H1 (cell line): Measurements from ENCODE around the gene THUMPD2. TPM values are rescaled to one million over a fixed set of nuclear protein-coding genes. Genes with fewer than 3 reads are reported as not detected.

Experiments used
- CTCF ChIA-PET: fragments of 300-600 bp; sonication (Branson Sonifier 250); formaldehyde crosslinking; loops from one replicate; lab custom pipeline; 2021; ENCODE audit not compliant: partially characterized antibody; lab: Charles Lee
- POLR2A ChIA-PET: fragments of 300-600 bp; sonication (Branson Sonifier 250); formaldehyde crosslinking; loops from one replicate; lab custom pipeline; 2021; ENCODE audit warnings: inconsistent platforms; ENCODE audit not compliant: partially characterized antibody; lab: Charles Lee
- DNase-seq, 2 experiments: peaks; one replicate each; pipeline versions ENCODE4 v3.0.0 to v3.0.0-alpha.2; 2010 to 2022; ENCODE audit warnings: low spot score in 2 of 2, low read depth in 1 of 2, mixed read lengths in 1 of 2
- FAIRE-seq: peaks from 2 replicates; lab custom pipeline; 2011; peaks lifted over from hg19 to GRCh38; lab: Jason Lieb, UNC
- H2AFZ ChIP-seq: 2 replicates; pipeline ENCODE4 v1.8.1; 2012; ENCODE audit warnings: low read length, inconsistent platforms
- H2AK5ac ChIP-seq: 2 replicates; pipeline ENCODE4 v1.6.1; 2013; ENCODE audit warnings: low read depth, low read length
- H2BK120ac ChIP-seq: replicated peaks from 2 replicates; pipeline ENCODE3; 2013; ENCODE audit warnings: low read depth, low read length, inconsistent platforms
- H2BK12ac ChIP-seq: 2 replicates; pipeline ENCODE4 v1.6.1; 2013; ENCODE audit warnings: low read depth, low read length
- H2BK15ac ChIP-seq: 2 replicates; pipeline ENCODE4 v1.6.1; 2013; ENCODE audit warnings: low read length
- H2BK20ac ChIP-seq: 2 replicates; pipeline ENCODE4 v1.6.1; 2013; ENCODE audit warnings: low read length
- H2BK5ac ChIP-seq: 2 replicates; pipeline ENCODE4 v1.6.1; 2013; ENCODE audit warnings: low read depth, low read length
- H3K14ac ChIP-seq: 2 replicates; pipeline ENCODE4 v1.6.1; 2013; ENCODE audit warnings: inconsistent platforms; ENCODE audit not compliant: insufficient read length
- H3K18ac ChIP-seq: 2 replicates; pipeline ENCODE4 v1.6.1; 2013; ENCODE audit warnings: low read length; ENCODE audit errors: extremely low read depth
- H3K23ac ChIP-seq: 2 replicates; pipeline ENCODE4 v1.6.1; 2013; ENCODE audit warnings: inconsistent platforms; ENCODE audit not compliant: insufficient read length
- H3K23me2 ChIP-seq: 2 replicates; pipeline ENCODE4 v1.6.1; 2013; ENCODE audit warnings: low read depth, low read length
- H3K27ac ChIP-seq: 2 replicates; pipeline ENCODE4 v1.6.1; 2011; ENCODE audit warnings: low read depth, low read length, inconsistent platforms
- H3K27me3 ChIP-seq, 4 experiments: replicated peaks in 1 of 4; 1 replicate in 1 of 4; 2 replicates in 3 of 4; pipeline versions ENCODE4 v1.6.1 to v1.8.1; 2011 to 2013; ENCODE audit warnings: low read length in 3 of 4, mild to moderate bottlenecking in 3 of 4, inconsistent platforms in 2 of 4, mixed read lengths in 2 of 4, moderate library complexity in 1 of 4; ENCODE audit not compliant: control insufficient read depth in 3 of 4, insufficient read depth in 3 of 4; ENCODE audit errors: extremely low read depth in 1 of 4
- H3K36me3 ChIP-seq, 4 experiments: 2 replicates each; pipeline versions ENCODE4 v1.6.1 to v1.8.1; 2011 to 2013; ENCODE audit warnings: mild to moderate bottlenecking in 4 of 4, low read length in 3 of 4, moderate library complexity in 2 of 4, control low read depth in 1 of 4, inconsistent platforms in 1 of 4; ENCODE audit not compliant: insufficient read depth in 4 of 4, control insufficient read depth in 2 of 4
- H3K4ac ChIP-seq: replicated peaks from 2 replicates; pipeline ENCODE3; 2013; ENCODE audit warnings: low read length, low read depth, mixed read lengths, inconsistent platforms; ENCODE audit not compliant: insufficient read length
- H3K4me1 ChIP-seq, 4 experiments: replicated peaks in 1 of 4; 1 replicate in 1 of 4; 2 replicates in 3 of 4; pipeline versions ENCODE4 v1.6.1 to v1.8.1; 2011 to 2013; ENCODE audit warnings: low read length in 3 of 4, inconsistent platforms in 2 of 4, mixed read lengths in 1 of 4; ENCODE audit not compliant: insufficient read depth in 4 of 4, control insufficient read depth in 3 of 4
- H3K4me2 ChIP-seq, 2 experiments: 2 replicates each; pipeline versions ENCODE4 v1.6.1 to v1.8.1; 2011 to 2013; ENCODE audit warnings: low read depth in 2 of 2, low read length in 2 of 2, control low read depth in 1 of 2, inconsistent platforms in 1 of 2, mild to moderate bottlenecking in 1 of 2; ENCODE audit not compliant: insufficient read depth in 1 of 2
- H3K4me3 ChIP-seq, 4 experiments: fragments of 200-600, 300-600 bp in 1 of 4; sonication (generic), shearing (Covaris generic), sonication (Bioruptor Twin) in 1 of 4; 2 replicates each; pipeline versions ENCODE4 v1.5.1 to v1.8.1; 2011 to 2016; ENCODE audit warnings: low read length in 4 of 4, low read depth in 3 of 4, control low read depth in 2 of 4, inconsistent platforms in 2 of 4, mild to moderate bottlenecking in 2 of 4, mixed read lengths in 1 of 4, moderate library complexity in 1 of 4; ENCODE audit not compliant: insufficient read depth in 2 of 4; ENCODE audit errors: extremely low read depth in 1 of 4
- H3K56ac ChIP-seq: replicated peaks from 2 replicates; pipeline ENCODE3; 2013; ENCODE audit warnings: low read depth, mild to moderate bottlenecking, mixed read lengths, low read length, inconsistent platforms; ENCODE audit not compliant: insufficient read length
- H3K79me1 ChIP-seq: 2 replicates; pipeline ENCODE4 v1.6.1; 2013; ENCODE audit warnings: low read depth, low read length, control low read depth
- H3K79me2 ChIP-seq, 2 experiments: 2 replicates each; pipeline versions ENCODE4 v1.6.1 to v1.8.1; 2012 to 2013; ENCODE audit warnings: low read length in 2 of 2, mild to moderate bottlenecking in 2 of 2, inconsistent platforms in 1 of 2; ENCODE audit not compliant: insufficient read depth in 2 of 2, control insufficient read depth in 1 of 2
- H3K9ac ChIP-seq, 4 experiments: replicated peaks in 1 of 4; 1 replicate in 1 of 4; 2 replicates in 3 of 4; pipeline versions ENCODE4 v1.6.1 to v1.8.1; 2011 to 2013; ENCODE audit warnings: low read depth in 3 of 4, low read length in 3 of 4, control low read depth in 2 of 4, mild to moderate bottlenecking in 2 of 4, moderate library complexity in 2 of 4, inconsistent platforms in 1 of 4; ENCODE audit errors: extremely low read depth in 1 of 4
- H3K9me3 ChIP-seq, 2 experiments: 2 replicates each; pipeline versions ENCODE4 v1.6.1 to v1.8.1; 2012 to 2013; ENCODE audit warnings: mild to moderate bottlenecking in 2 of 2, moderate library complexity in 2 of 2, control low read depth in 1 of 2, inconsistent platforms in 1 of 2, low read depth in 1 of 2, low read length in 1 of 2, mixed read lengths in 1 of 2; ENCODE audit not compliant: insufficient read depth in 2 of 2
- H4K20me1 ChIP-seq, 2 experiments: replicated peaks in 1 of 2; 2 replicates each; pipeline versions ENCODE3 to v1.8.1; 2011 to 2013; ENCODE audit warnings: inconsistent platforms in 2 of 2, low read length in 2 of 2, mild to moderate bottlenecking in 1 of 2; ENCODE audit not compliant: insufficient read depth in 2 of 2, control insufficient read depth in 1 of 2
- H4K5ac ChIP-seq: 2 replicates; pipeline ENCODE4 v1.6.1; 2013; ENCODE audit warnings: low read length, low read depth, mixed read lengths, inconsistent platforms; ENCODE audit not compliant: insufficient read length
- H4K8ac ChIP-seq: 2 replicates; pipeline ENCODE4 v1.8.0; 2013; ENCODE audit warnings: mild to moderate bottlenecking, moderate library complexity, low read length, inconsistent platforms; ENCODE audit not compliant: insufficient read depth; ENCODE audit errors: extremely low read depth
- H4K91ac ChIP-seq: replicated peaks from 2 replicates; pipeline ENCODE3; 2013; ENCODE audit warnings: low read length, mixed read lengths, inconsistent platforms; ENCODE audit not compliant: insufficient read length
- E2F6 ChIP-seq: IDR thresholded peaks from 2 replicates; pipeline ENCODE4 v1.6.1; 2012; ENCODE audit warnings: inconsistent platforms
- EP300 ChIP-seq, 2 experiments: IDR thresholded peaks; 1 replicate in 1 of 2; 2 replicates in 1 of 2; pipeline ENCODE4 v1.6.1; 2011 to 2012; ENCODE audit warnings: low read depth in 2 of 2, low read length in 2 of 2, mild to moderate bottlenecking in 2 of 2, borderline replicate concordance in 1 of 2, inconsistent platforms in 1 of 2, moderate library complexity in 1 of 2
- FOSL1 ChIP-seq: IDR thresholded peaks from 2 replicates; pipeline ENCODE4 v1.6.1; 2011; ENCODE audit warnings: mild to moderate bottlenecking, low read depth, low read length, moderate library complexity; ENCODE audit not compliant: insufficient read depth
- GTF2F1 ChIP-seq: IDR thresholded peaks from 2 replicates; pipeline ENCODE4 v1.6.1; 2012; ENCODE audit warnings: low read depth, low read length, improper control_type of control experiment, borderline replicate concordance
- JUN ChIP-seq: IDR thresholded peaks from 2 replicates; pipeline ENCODE4 v1.6.1; 2011; ENCODE audit warnings: low read depth, mild to moderate bottlenecking, improper control_type of control experiment, low read length
- NANOG ChIP-seq: IDR thresholded peaks from 2 replicates; pipeline ENCODE4 v1.6.1; 2011; ENCODE audit warnings: low read length, low read depth, mild to moderate bottlenecking, inconsistent platforms; ENCODE audit not compliant: insufficient read depth, poor library complexity, severe bottlenecking
- RNF2 ChIP-seq: fragments of 200-900, 300-1000 bp; sonication (generic); IDR thresholded peaks from 2 replicates; pipeline ENCODE4 v1.7.1; 2016; ENCODE audit warnings: borderline replicate concordance, low read depth, mild to moderate bottlenecking, antibody characterized with exemption, low read length; ENCODE audit not compliant: poor library complexity, severe bottlenecking; ENCODE audit errors: missing control alignments
- TAF7 ChIP-seq: optimal IDR thresholded peaks from 2 replicates; pipeline ENCODE3; 2011; ENCODE audit warnings: low read depth, mild to moderate bottlenecking, inconsistent platforms, low read length, moderate library complexity, borderline replicate concordance
- TEAD4 ChIP-seq: IDR thresholded peaks from 2 replicates; pipeline ENCODE4 v1.6.1; 2012; ENCODE audit warnings: low read depth, low read length, inconsistent platforms, mixed read lengths
- whole genome bisulfite sequencing, 2 experiments: shearing (Covaris generic) in 1 of 2; methylation state at CpG; one replicate each; pipeline versions ENCODE4 v1.1.6 to v1.1.7; 2013 to 2015; ENCODE audit warnings: low lambda C conversion rate in 2 of 2, mixed read lengths in 2 of 2, inconsistent platforms in 1 of 2, low coverage in 1 of 2, missing lambda C conversion rate in 1 of 2; ENCODE audit not compliant: insufficient replicate concordance in 2 of 2, insufficient coverage in 1 of 2, insufficient read length in 1 of 2; ENCODE audit errors: extremely low coverage in 1 of 2, missing lambda C conversion rate in 1 of 2; 5-methylcytosine and 5-hydroxymethylcytosine counted together
- polyA plus RNA-seq, 7 experiments: library from polyadenylated mRNA; depleted of rRNA in 3 of 7; stranded (reverse) in 5 of 7; unstranded in 2 of 7; fragments of >200 nt in 5 of 7; fragments of 200-250 nt in 2 of 7; gene quantifications; 1 replicate in 5 of 7; 2 replicates in 1 of 7; 4 replicates in 1 of 7; pipeline versions ENCODE4 v1.2.1 to v1.2.3, GENCODE V29; 2011 to 2013; ENCODE audit warnings: missing spikeins in 2 of 7, mixed read lengths in 2 of 7
- total RNA-seq: library from RNA; stranded (reverse); fragmentation: NEBNext Ultra II Directional; extraction: Animal tissue kit (Norgen Biotek cat#: 25700); gene quantifications from 2 replicates; pipeline ENCODE4 v1.2.1, GENCODE V29; 2021

THUMPD2 gene
- total and polyA plus RNA-seq, 2 of the 8 experiments (the other 6 are each of a cell fraction or from before 2014, with no cell fraction given) = 8.6 to 17.0 TPM

DNA sequence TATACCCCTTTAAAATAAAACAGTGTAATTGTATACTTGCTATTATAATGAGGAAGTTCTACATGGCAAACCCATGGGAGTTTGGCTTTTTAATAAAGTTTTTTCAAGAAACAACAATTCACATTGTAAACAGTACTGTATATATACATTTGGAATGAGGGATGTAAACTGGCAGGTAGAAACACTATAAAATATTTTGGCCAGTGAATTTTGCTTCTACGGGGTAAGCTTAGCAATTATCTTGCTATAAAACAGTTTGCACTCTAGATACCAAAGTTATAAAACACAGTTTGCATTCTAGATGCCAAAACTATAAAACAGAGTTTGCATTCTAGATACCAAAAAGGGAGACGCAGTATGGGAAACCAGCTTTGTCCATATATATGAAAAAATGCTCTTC is 16.6 kb downstream of the THUMPD2 start:
- H4K8ac ChIP-seq = no peak overlapping the region
- no peak for DNase-seq
- no peak overlapping the region for H2AK5ac ChIP-seq
- H3K27ac ChIP-seq = no peak overlapping the region
- no peak overlapping the region for H3K23ac ChIP-seq
- H4K91ac ChIP-seq = no peak overlapping the region
- H3K79me2 ChIP-seq = no peaks in the 10 kb centered on the region
- no peak overlapping the region for H3K56ac ChIP-seq
- WGBS, 2 experiments = 96% methylated on average over 2 of the region's 2 CpGs; no CpG with 5 or more reads in 1 of the 2 experiments
- no peaks in the 10 kb centered on the region for H3K79me1 ChIP-seq
- no peak overlapping the region for H2BK15ac ChIP-seq
- H3K4me2 ChIP-seq = no peak overlapping the region
- no peak overlapping the region for H3K9ac ChIP-seq
- no peak for FAIRE-seq
- no peak overlapping the region for H3K4ac ChIP-seq
- no peak overlapping the region for H2BK12ac ChIP-seq
- H3K27me3 ChIP-seq = no peaks in the 10 kb centered on the region
- ChIA-PET CTCF (no interaction called here), POLR2A (interaction anchor here (0.6 kb wide), 1 partner anchor 184 kb away, joined by 3 read pairs; no protein-coding TSS in a partner anchor)
- no peak overlapping the region for H4K5ac ChIP-seq
- H2BK5ac ChIP-seq = no peak overlapping the region
- H3K36me3 ChIP-seq = peaks cover 0 to 59% (median 16%) of the 10 kb centered on the region in 4 experiments
- H2AFZ ChIP-seq = no peak overlapping the region
- H3K14ac ChIP-seq = no peak overlapping the region
- H3K4me1 ChIP-seq = no peaks in the 10 kb centered on the region
- H3K9me3 ChIP-seq = no peaks in the 10 kb centered on the region
- TF ChIP-seq EP300 (IDR thresholded peaks at IDR 0.05; ENCODE audit: borderline replicate concordance in 1 of 2, low read depth in 2 of 2, low read length in 2 of 2) (no peak), FOSL1 (no peak), E2F6 (no peak), GTF2F1 (no peak), RNF2 (no peak), TEAD4 (no peak), JUN (no peak), NANOG (no peak), TAF7 (no peak)
- no peak overlapping the region for H2BK120ac ChIP-seq
- H3K23me2 ChIP-seq = no peaks in the 10 kb centered on the region
- H3K4me3 ChIP-seq = no peak overlapping the region
- peaks cover 1 to 2% of the 10 kb centered on the region in 2 experiments for H4K20me1 ChIP-seq
- no peak overlapping the region for H2BK20ac ChIP-seq
- no peak overlapping the region for H3K18ac ChIP-seq
